CD4-positive, alpha-beta T cell treated with Interferon alpha-2 for 1 hour (primary cell): ENCODE measurements around the gene SPATS2L.
A peak's percentile ranks its signal among the peaks of the same experiment; 100 is the strongest.

Experiments used
- DNase-seq, 2 donors: peaks; one replicate each; pipeline ENCODE4 v3.0.0-alpha.2; 2020 to 2022

Gene SPATS2L, protein sequence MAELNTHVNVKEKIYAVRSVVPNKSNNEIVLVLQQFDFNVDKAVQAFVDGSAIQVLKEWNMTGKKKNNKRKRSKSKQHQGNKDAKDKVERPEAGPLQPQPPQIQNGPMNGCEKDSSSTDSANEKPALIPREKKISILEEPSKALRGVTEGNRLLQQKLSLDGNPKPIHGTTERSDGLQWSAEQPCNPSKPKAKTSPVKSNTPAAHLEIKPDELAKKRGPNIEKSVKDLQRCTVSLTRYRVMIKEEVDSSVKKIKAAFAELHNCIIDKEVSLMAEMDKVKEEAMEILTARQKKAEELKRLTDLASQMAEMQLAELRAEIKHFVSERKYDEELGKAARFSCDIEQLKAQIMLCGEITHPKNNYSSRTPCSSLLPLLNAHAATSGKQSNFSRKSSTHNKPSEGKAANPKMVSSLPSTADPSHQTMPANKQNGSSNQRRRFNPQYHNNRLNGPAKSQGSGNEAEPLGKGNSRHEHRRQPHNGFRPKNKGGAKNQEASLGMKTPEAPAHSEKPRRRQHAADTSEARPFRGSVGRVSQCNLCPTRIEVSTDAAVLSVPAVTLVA

GRCh38 chr2:200306196-200306930 lies at the start of gene SPATS2L:
Gene SPATS2L, plus strand, starts transcription at chr2:200306693. Its CDS starts 82,552 bp downstream, at chr2:200389245.
- peak; percentile 22 to 41 for DNase-seq

- DNase-seq: no peak
Observed at GRCh38 chr2:200257570-200257969, 48.9 kb upstream of the SPATS2L start.

DNA sequence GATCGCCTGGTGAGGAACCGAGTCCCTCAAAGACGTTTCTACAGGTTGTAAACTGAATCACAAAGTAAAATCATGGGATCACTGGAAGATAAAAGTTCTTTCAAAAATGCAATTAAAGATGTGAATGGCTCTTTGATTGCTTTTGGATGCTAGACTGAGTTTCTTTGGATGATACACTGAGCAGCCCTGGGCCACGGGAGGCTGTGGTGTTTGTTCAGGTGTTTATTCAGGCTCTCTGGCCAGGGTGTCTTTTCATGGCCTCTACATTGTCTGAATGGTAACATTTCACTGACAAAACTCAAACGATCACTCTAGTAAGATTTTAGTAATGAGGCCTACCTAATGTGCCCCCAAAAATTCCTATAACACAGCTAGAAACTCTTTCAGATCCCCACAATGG lies 48.4 kb upstream of the SPATS2L start:
- DNase-seq: no peak

GRCh38 chr2:200258881-200259576 lies 47.5 kb upstream of the SPATS2L start:
- DNase-seq: no peak

DNA sequence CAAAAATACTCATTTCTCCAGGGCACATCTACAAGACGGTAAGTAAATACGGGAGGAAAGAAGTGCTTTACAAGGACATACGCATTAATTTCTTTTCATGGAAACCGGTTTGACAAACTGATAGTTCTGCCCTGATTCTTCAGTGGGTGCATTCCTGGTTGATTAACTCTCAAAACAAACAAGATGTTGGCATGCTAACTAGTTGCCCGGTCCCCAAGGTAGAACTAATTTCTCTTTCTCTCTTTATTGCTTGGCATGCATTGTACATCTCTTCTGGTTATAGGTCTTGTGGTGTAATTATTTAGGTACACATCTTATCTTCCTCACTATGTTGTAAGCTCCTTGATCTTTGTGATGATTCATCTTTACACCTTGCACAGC lies 46.9 kb upstream of the SPATS2L start:
- no peak for DNase-seq

DNA sequence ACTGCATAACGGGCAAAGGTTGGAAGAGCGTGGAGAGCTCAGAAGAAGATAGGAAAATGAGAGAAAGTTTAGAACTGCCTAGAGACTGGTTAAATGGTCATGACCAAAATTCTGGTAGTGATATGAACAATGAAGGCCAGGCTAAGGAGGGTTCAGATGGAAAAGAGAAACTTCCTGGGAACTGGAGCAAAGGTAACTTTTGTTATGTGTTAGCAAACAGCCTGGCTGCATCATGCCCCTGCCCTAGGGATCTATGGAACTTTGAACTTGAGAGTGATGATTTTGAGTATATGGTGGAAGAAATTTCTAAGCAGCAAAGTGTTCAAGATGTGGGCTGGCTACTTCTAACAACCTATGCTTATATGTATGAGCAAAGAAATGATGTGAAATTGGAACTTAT lies 44.4 kb upstream of the SPATS2L start:
- DNase-seq: no peak

- no peak for DNase-seq
Observed at GRCh38 chr2:200263279-200263678, 43.2 kb upstream of the SPATS2L start.

- DNase-seq: no peak
Observed at GRCh38 chr2:200264631-200265030, 41.9 kb upstream of the SPATS2L start.

- no peak for DNase-seq
Observed at GRCh38 chr2:200266406-200266805, 40.1 kb upstream of the SPATS2L start.

GRCh38 chr2:200267350-200267749 lies 39.1 kb upstream of the SPATS2L start:
- no peak for DNase-seq

GRCh38 chr2:200270732-200271131 lies 35.8 kb upstream of the SPATS2L start:
- no peak for DNase-seq

DNA sequence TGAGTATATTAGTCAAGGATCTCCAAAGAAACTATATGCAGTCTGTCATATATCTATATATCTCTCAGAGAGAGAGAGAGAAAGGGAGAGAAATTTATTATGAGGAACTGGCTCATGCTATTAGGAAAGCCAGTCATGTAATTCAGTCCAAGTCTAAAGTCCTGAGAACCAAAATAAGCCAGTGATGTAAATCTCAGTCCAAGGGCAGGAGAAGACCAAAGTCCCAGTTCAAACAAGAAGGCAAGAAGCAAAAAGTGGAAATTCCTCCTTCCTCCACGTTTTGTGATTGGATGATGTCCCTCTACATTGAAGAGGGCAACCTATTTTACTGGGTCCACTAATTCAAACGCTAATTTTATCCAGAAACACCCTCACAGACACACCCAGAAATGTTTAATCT lies 34.2 kb upstream of the SPATS2L start:
- DNase-seq: no peak

- no peak for DNase-seq
Observed at GRCh38 chr2:200274116-200275075, 32.1 kb upstream of the SPATS2L start.

DNA sequence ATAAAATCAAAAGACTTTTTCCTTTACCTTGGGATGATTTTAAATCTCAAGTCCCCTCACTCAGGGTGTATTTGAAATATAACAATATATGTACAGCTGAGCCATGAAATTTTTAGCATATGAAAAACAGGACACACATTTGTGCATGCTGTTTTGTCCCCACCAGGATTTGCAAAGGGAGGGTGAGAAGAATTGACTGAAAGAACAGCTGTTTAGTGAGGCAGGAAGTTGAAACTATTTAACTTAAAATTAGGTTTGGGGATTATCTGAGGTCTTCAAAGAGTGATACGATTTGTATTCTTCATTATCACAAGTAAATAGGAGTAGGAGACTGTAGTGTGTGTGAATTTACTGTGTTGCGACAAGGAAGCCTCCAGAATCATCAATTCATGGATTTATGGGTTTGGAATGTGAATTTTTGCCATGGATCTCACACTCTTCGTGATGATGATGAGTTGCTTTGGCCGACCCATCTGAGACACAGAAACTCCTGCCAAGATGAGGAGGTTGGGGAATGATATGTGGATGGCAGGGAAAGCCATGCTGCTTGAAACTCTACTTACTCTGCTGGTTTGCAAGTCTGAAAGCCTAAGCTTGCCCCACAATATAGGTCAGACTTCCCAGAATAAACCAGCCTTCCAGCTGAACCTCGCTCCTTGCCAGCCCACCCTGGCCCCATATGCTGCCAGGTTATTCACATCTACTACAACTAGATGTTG lies 31.0 kb upstream of the SPATS2L start:
- DNase-seq: no peak

GRCh38 chr2:200276472-200276871 lies 30.0 kb upstream of the SPATS2L start:
- no peak for DNase-seq

DNA sequence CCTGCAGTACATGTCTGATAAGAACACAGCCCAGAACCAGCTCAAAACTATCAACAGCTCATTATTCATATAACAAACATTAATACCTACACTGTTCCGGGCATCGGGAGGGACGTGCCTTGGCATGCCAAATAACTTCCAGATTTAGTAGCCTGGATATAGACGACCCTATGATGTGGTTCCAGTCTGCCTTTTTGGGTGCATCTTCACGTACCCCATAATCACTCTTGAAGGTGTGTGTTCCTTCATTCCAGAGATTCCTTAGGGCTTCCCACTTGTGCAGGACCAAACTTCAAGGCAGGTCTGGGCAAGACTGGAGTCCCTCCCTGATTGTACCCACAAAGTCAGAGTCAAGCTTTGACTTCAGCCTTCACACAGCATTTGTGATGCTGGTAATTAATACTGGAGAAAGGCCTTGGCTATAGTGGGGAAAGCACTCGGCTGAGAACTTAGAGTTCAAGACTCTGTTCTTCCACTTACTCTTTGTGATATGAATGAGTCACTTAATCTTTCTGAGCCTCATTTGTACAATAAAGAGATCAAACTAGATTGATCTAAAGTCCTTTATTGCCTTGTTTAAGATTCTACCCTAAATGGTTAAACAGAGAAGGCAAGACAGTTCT lies 27.7 kb upstream of the SPATS2L start:
- no peak for DNase-seq

DNA sequence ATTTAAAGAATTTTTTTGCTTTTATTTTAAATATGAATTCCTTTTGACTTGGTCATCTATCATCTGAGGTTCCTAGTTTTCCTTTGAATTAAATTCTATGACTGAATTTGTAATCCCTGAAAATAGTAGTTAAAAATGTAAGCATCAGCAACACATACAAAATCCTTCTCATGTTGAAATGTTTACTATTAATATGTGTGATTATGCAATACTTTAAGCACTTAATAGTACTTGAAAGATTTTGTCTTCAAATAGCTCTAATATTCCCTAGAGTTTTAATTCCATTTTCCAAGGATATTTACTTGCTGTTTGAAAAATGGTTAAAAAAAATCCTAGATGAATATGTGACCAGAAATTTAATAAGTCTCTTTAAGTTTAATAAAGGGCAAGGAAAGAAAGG lies 26.6 kb upstream of the SPATS2L start:
- DNase-seq: no peak

DNA sequence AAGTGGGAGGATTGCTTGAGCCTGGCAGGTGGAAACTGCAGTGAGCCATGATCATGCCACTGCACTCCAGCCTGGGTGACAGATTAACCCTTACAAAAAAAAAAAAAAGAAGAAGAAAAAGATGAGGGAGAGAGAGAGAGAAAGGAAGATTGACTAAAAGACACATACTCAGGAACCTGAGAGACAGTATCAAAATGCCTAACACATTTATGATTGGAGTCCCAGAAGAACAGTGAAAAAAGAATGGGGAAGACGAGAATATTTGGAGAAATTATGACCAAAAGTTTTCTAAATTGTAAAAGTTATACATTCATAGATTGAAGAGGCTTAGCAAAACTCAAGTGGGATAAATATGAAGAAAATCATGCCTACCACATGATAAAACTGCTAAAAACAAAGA lies 19.9 kb upstream of the SPATS2L start:
- DNase-seq: no peak

- DNase-seq: no peak
Observed at GRCh38 chr2:200288670-200289429, 17.6 kb upstream of the SPATS2L start.

DNA sequence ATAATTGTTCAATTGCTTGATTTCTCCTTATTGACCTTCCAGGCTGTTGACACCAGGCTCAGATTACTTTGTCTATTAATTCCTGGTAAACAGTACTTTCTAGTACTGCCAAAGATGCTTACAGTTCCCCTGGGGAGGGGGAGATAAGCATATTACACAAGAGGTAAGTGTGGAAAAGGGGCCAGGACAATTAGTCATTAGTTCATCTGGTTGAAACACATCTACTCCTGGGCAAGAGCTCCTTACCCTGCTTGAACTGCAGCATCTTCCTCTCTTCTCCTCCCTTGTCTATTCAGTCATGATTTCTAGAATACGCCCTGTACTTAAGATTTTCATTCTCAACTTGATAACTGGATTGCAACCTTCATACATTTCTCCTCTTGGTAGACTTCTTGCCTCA lies 10.4 kb upstream of the SPATS2L start:
- DNase-seq: no peak
